HuH-7 (cell line): ENCODE measurements around the gene GBF1.
"Not testable (repeated sequence)": the region's sequence is repeated elsewhere in the genome, so short reads cannot be mapped to it uniquely, and the experiment has no call there.

Experiments used
- DNase-seq: peaks from one replicate; pipeline ENCODE4 v3.0.0; 2011; ENCODE audit warnings: low spot score

Gene GBF1

GRCh38 chr10:102245082-102245931 is at the start of gene GBF1:
TSS of gene GBF1 (plus strand) at chr10:102245532. CDS start at chr10:102258939, 13,407 bp downstream.
- peak; percentile 99 for DNase-seq

DNA sequence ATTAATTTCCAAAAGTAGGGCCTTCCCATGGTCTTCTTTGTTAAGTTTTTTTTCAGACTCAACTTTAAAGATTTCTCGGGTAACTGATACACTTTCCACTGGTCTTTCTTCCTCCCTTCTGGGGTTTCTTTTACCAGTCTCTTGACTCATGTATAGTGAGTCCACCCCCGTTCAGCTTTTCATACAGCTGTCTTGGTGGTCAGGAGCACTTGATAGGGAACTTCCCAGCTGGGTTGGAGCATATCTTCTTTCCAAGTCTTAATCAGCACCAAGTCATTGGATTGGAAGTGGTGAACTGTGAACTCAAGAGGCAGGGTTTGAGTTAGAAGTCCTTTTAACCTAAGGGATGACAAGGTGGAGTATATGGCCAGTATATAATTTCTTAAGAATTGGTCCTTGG is 48.4 kb upstream of the GBF1 start:
- no peak for DNase-seq

- peak; percentile 70 for DNase-seq
These were observed 47.3 kb upstream of the GBF1 start for GRCh38 chr10:102198027-102198426.

DNA sequence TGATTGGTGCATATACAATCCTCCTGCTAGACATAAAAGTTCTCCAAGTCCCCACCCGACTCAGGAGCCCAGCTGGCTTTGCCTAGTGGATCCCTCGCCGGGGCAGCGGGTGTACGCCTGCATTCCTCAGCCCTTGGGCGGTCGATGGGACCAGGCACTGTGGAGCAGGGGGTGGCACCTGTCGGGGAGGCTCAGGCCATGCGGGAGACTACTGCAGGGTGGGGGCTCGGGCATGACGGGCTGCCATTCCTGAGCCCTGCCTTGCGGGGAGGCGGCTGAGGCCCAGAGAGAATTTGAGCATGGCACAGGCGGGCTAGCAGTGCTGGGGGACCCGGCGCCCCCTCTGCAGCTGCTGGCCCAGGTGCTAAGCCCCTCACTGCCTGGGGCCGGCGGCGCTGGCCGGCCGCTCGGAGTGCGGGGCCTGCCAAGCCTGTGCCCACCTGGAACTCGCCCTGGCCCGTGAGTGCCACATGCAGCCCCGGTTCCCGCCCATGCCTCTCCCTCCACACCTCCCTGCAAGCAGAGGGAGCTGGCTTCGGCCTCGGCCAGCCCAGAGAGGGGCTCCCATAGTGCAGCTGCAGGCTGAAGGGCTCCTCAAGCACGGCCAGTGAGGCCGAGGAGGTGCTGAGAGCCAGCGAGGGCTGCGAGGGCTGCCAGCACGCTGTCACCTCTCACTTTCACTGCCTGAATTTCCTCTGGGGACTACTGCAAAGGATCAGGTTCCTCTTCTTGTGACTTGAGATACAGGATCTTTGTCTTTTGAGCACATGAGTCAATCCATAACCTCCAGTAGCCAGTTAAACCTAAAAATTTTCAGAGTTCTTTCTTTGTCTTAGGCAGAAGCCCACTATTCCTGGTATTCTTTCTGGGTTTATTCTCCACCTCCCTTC is 44.3 kb upstream of the GBF1 start:
- no peak for DNase-seq

- DNase-seq = no peak
These were observed 42.9 kb upstream of the GBF1 start for GRCh38 chr10:102202386-102202785.

GRCh38 chr10:102208311-102209035 is 36.9 kb upstream of the GBF1 start:
- DNase-seq = no peak

DNA sequence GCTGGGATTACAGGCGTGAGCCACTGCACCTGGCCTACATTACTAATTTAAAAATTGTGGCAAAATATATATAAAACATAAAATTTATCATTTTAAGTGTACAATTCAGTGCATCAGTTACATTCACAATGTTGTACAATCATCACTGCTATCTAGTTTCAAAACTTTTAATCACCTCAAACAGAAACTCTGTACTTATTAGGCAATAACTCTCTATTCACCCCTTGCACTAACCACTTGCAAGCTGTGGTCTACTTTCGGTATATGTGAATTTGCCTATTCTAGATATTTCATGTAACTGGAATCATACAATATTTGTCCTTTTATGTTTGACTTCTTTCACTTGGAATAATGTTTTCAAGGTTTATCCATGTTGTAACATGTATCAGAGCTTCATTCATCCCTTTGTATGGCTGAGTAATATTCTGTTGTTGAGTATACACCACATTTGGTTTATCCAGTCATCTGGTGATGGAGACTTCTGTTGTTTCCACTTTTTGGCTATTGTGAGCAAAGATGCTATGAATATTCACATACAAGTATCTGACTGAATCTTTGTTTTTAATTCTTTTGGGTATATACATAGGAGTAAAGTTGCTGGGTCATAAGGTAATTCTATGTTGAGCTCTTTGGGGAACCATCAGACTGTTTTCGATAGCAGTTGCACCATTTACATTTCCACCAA is 33.6 kb upstream of the GBF1 start:
- no peak for DNase-seq

- DNase-seq = not testable (repeated sequence)
These were observed 31.7 kb upstream of the GBF1 start for GRCh38 chr10:102213599-102213998.

- no peak for DNase-seq
These were observed 26.0 kb upstream of the GBF1 start for GRCh38 chr10:102219370-102219769.

- DNase-seq = no peak
These were observed 24.7 kb upstream of the GBF1 start for GRCh38 chr10:102220612-102221011.

GRCh38 chr10:102222797-102223196 is 22.5 kb upstream of the GBF1 start:
- DNase-seq = no peak

GRCh38 chr10:102225646-102226541 is 19.4 kb upstream of the GBF1 start, which contains the start of gene ELOVL3:
TSS of gene ELOVL3 (plus strand) at chr10:102226299. CDS start at chr10:102226549, 250 bp downstream.
- peak; percentile 96 for DNase-seq

DNA sequence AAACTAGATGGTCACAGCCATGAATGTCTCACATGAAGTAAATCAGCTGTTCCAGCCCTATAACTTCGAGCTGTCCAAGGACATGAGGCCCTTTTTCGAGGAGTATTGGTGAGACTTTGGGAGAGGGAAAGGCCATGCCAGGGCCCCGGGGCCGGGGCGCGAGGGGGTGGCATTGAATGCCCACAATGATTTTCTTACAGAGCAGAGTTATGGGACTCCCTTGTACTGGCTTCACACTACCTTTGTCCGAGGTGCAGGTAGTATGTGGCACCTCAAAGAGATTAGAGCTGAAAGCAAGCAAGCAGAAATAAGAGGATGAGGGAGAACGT is 18.8 kb upstream of the GBF1 start:
- no peak for DNase-seq

DNA sequence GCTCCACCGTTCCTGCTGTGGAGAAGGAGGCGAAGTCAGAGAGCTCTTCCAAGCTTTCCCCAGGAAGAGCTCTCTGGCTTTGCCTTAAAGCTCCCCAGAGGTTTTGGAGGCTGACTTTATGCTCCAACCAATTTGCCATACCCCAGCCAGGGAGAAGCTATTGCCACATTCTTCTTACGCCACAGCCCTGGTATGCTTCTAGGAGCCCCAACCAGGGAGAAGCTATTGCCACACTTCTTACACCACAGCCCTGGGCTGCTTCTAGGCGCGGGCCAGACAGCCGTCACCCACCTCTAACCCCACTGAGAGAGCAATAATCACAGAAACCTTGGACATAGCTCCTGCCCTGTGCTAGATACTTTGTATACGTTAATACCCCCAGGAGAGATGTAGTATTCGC is 18.3 kb upstream of the GBF1 start:
- DNase-seq = peak; percentile 50

- peak; percentile 88 for DNase-seq
These were observed 15.5 kb upstream of the GBF1 start for GRCh38 chr10:102229810-102230263.

DNA sequence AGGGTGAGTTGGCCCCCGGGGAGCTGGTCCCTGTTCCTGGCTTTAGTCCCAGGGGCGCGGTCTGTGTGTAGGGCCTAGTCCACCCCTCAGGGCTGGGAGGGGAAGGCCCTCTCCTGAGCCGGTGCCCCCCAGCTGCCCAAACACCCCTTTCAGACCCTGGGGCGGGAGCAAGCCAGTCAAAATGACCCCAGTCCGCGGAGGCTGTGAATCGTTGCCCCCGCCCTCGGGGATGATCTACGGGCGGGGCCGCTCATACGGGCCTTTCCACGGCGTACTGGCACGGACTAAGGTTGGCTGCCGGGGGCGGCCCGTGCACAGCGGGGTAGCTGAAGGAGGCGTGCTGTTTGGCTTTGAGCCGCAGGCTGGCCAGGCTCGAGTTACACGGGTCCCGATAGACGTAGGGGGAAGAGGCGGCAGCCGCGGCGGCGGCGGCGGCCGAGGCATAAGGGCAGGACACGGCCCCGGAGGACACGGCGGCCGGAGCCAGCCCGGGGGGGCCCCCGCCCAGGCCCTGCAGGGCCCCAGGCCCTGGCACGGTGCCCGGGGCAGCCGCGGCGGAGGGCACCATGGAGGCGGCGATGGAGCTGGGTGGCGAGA is 15.0 kb upstream of the GBF1 start:
- DNase-seq = peak; percentile 65

DNA sequence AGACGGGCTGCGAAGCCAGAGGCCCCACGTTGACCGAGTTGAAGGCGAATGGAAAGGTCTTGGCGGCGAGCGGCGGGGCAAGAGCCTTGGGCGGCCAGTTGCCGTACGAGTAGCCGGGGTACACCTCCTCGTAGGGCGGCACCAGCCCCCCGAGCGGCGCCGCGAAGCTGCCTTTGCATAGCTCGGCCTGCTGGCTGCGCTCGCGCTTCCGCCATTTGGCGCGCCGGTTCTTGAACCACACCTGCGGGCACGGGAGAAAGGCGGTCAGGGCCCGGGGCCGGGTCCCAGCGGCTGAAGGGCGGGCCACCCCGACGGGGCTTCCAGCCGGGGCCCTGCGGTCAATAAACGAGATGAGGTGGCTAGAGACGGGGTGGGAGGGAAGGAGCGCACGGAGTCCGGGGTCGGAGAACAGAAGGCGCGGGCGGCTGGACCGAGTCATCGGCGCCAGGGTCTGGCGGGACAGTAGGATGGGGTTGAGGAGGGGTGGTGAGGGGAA is 14.4 kb upstream of the GBF1 start:
- peak; percentile 68 for DNase-seq

- DNase-seq = peak; percentile 96
These were observed 13.7 kb upstream of the GBF1 start for GRCh38 chr10:102231357-102232318.

DNA sequence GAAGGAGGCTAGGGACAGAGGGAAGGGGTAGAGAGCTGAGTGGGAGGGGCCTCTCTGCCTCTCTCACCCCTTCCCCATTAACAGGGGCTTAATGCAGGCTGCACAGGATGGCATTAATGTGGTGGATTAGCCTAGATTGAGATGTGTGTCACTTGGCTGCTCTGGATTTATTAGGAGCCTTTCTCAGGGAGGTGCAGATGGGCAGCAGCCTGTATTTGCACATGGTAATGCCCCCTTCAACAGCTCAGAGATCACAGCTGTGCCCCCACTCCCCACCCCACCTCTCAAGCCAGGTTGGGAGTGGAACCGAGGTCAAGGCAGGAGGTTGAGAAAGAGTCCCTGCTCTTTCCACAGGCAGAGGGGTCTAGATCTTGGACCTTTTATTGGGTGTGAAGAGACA is 11.3 kb upstream of the GBF1 start:
- no peak for DNase-seq
